NB4 (cell line): ENCODE measurements around the gene PUDP.

Experiments
- POLR2A ChIP-seq: IDR thresholded peaks from 2 replicates; pipeline ENCODE4 v1.6.1; 2011; ENCODE audit warnings: mild to moderate bottlenecking; ENCODE audit not compliant: insufficient read length; ENCODE audit errors: extremely low read depth
- TF ChIP-seq, protein P1 (sequence below): IDR thresholded peaks from one replicate; pipeline ENCODE4 v1.5.1; 2012; ENCODE audit warnings: low read depth, low read length

DNA sequence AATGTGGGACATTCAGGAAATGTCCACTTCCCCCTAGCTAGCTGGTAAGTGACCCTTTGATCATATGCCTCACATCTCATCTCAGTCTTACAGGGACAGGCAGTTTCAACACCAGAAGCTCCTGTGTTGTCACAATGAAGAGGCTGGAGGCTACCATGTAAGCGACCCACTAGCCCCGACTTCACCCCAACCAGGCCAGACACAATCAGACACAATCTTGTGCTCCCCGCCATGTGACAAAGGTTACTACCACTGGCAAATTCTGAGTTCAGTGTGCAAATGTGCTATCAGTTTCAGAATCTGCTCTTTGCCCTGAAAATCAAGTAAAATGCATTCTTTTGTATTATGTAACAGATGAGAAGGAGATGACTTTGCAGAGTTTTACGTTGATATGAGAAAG lies 57.3 kb downstream of the PUDP start:
- TF ChIP-seq, protein P1, sequence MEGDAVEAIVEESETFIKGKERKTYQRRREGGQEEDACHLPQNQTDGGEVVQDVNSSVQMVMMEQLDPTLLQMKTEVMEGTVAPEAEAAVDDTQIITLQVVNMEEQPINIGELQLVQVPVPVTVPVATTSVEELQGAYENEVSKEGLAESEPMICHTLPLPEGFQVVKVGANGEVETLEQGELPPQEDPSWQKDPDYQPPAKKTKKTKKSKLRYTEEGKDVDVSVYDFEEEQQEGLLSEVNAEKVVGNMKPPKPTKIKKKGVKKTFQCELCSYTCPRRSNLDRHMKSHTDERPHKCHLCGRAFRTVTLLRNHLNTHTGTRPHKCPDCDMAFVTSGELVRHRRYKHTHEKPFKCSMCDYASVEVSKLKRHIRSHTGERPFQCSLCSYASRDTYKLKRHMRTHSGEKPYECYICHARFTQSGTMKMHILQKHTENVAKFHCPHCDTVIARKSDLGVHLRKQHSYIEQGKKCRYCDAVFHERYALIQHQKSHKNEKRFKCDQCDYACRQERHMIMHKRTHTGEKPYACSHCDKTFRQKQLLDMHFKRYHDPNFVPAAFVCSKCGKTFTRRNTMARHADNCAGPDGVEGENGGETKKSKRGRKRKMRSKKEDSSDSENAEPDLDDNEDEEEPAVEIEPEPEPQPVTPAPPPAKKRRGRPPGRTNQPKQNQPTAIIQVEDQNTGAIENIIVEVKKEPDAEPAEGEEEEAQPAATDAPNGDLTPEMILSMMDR, result no peak
- TF ChIP-seq POLR2A, result no peak
